GM18526 (cell line): ENCODE data around the gene L3MBTL3.

Source experiments
- POLR2A ChIP-seq: IDR thresholded peaks from 3 replicates; pipeline ENCODE4 v1.6.1; 2011; ENCODE audit not compliant: insufficient read length; ENCODE audit errors: extremely low read depth

L3MBTL3 gene

GRCh38 chr6:130105996-130106704, 87.8 kb downstream of the L3MBTL3 start:
- TF ChIP-seq POLR2A: no peak

GRCh38 chr6:130107710-130108109, 89.3 kb downstream of the L3MBTL3 start:
- TF ChIP-seq POLR2A: no peak

- no peak for TF ChIP-seq POLR2A
Observed at GRCh38 chr6:130111031-130111430, 92.7 kb downstream of the L3MBTL3 start.

- TF ChIP-seq POLR2A: no peak
Observed at GRCh38 chr6:130113201-130113710, 94.9 kb downstream of the L3MBTL3 start.

- TF ChIP-seq POLR2A: no peak
Observed at GRCh38 chr6:130115036-130115435, 96.7 kb downstream of the L3MBTL3 start.

GRCh38 chr6:130116273-130116672, 97.9 kb downstream of the L3MBTL3 start:
- TF ChIP-seq POLR2A: no peak

GRCh38 chr6:130118236-130118635, 99.9 kb downstream of the L3MBTL3 start:
- TF ChIP-seq POLR2A: no peak

GRCh38 chr6:130119211-130119610, 100.8 kb downstream of the L3MBTL3 start:
- no peak for TF ChIP-seq POLR2A

GRCh38 chr6:130120731-130121130, 102.3 kb downstream of the L3MBTL3 start:
- TF ChIP-seq POLR2A: no peak

- no peak for TF ChIP-seq POLR2A
Observed at GRCh38 chr6:130122243-130122642, 103.9 kb downstream of the L3MBTL3 start.

GRCh38 chr6:130127195-130127594, 108.8 kb downstream of the L3MBTL3 start:
- no peak for TF ChIP-seq POLR2A

GRCh38 chr6:130128326-130128725, 109.9 kb downstream of the L3MBTL3 start:
- no peak for TF ChIP-seq POLR2A

- no peak for TF ChIP-seq POLR2A
Observed at GRCh38 chr6:130129762-130130246, 111.4 kb downstream of the L3MBTL3 start.

- no peak for TF ChIP-seq POLR2A
Observed at GRCh38 chr6:130132286-130132701, 113.9 kb downstream of the L3MBTL3 start.

- TF ChIP-seq POLR2A: no peak
Observed at GRCh38 chr6:130134582-130134981, 116.2 kb downstream of the L3MBTL3 start.

GRCh38 chr6:130136798-130137197, 118.4 kb downstream of the L3MBTL3 start:
- no peak for TF ChIP-seq POLR2A
